Tongue (tissue), 2 donors: Measurements from ENCODE around the gene UBAC1. TPM values are rescaled to one million over a fixed set of nuclear protein-coding genes. Genes with fewer than 3 reads are reported as not detected.
"Not testable (repeated sequence)": the region's sequence is repeated elsewhere in the genome, so short reads cannot be mapped to it uniquely, and the experiment has no call there.

Experiments used
- DNase-seq: peaks from one replicate; pipeline ENCODE4 v3.0.0-alpha.2; 2015
- total RNA-seq: library from RNA; depleted of rRNA; stranded (reverse); fragments of >200 nt; gene quantifications from one replicate; pipeline ENCODE4 v1.2.3, GENCODE V29; 2014

Gene UBAC1
- total RNA-seq, 1 donor from 2014 or later: 111 TPM

- no peak for DNase-seq
Observed at GRCh38 chr9:135896626-135897025, 64.5 kb downstream of the UBAC1 start.

- no peak for DNase-seq
Observed at GRCh38 chr9:135896205-135896604, 65.0 kb downstream of the UBAC1 start.

DNA sequence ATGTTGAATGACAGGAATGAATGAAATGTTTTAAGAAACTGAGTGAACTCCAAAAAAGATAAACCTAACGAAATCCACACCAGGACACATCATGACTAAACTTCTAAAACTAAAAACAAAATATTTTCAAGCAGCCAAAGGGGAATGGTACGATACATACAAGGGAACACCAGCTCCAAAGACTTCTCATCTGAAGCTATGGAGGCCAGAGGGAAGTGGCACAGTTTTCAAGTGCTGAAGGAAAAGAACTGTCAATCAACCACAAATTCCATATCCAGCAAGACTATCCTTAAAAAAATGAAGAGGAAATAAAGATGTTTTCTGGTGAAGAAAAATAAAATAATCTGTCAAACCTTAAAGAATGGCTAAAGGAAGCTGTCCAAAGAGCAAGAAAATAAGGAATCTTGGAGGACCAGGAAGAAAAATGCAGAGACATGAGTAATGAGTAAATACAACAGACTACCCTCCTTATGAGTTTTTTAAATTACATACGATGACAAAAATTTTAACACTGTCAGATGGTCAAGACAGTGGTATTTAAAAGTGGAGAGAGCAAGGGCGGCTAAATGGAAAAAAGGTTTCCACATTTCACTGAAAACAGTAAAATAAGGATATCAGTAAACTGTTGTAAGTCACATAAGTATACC, 65.8 kb downstream of the UBAC1 start:
- no peak for DNase-seq

DNA sequence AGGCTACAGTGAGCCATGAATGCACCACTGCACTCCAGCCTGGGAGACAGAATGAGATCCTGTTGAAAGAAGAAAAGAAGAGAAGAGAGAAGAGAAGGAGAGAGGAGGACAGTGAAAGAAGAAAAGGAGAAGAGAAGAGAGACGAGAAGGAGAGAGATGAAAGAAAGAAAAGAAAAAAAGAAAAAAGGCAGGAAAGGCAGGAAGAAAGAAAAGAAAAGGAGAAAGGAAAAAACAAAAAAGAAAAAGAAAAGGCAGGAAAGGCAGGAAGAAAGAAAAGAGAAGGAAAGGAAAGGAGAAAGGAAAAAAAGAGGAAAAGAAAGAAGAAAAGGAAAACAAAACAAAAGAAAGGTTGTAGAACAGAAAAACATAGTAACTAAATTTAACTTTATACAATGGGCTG, 68.1 kb downstream of the UBAC1 start:
- no peak for DNase-seq

DNA sequence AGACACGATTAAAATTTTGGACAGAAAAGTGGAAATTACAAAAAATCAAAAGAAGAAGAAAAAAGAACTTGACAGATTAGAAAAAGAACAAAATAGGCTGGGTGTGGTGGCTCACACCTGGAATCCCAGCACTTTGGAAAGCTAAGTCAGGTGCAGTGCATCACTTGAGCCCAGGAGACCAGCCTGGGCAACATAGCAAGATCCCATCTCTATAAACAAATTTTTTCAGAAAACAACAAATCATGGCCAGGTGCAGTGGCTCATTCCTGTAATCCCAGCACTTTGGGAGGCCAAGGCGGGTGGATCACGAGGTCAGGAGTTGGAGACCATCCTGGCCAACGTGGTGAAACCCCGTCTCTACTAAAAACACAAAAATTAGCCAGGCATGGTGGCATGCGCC, 68.8 kb downstream of the UBAC1 start:
- not testable (repeated sequence) for DNase-seq

- no peak for DNase-seq
Observed at GRCh38 chr9:135891027-135891631, 70.0 kb downstream of the UBAC1 start.

- DNase-seq: peak; percentile 72
Observed at GRCh38 chr9:135890190-135891026, 70.8 kb downstream of the UBAC1 start.

- DNase-seq: peak; percentile 76
Observed at GRCh38 chr9:135889564-135890189, 71.5 kb downstream of the UBAC1 start.

DNA sequence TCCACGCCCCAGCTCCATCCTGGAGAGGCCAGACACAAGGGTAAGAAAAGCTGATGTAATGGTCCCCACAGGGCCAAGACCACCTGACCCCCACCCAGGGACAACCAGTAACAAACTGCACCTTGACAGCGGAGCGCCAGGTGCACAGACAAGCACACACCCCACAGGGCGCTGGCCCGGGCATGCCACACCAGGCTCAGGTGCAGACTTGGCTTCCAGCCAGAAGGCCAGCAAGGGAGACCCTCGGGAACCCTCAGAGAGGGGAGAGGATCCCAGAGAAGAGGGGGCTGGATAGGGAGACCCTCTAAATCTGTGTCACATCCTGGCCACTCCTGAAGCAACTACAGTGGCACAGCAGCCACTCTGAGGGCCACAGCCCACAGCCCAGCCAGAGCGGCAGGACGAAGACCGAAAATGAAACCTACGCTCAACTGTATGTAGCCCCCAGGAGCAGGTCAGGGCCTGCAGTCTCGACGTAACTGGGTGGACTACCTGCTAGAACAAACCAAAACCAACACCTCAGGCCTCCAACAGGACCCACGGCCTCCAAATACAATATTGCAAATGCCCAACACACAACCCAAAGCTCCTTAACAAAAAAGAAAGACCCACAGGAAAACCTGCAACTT, 72.3 kb downstream of the UBAC1 start:
- no peak for DNase-seq

- no peak for DNase-seq
Observed at GRCh38 chr9:135888126-135888765, 72.9 kb downstream of the UBAC1 start.

DNA sequence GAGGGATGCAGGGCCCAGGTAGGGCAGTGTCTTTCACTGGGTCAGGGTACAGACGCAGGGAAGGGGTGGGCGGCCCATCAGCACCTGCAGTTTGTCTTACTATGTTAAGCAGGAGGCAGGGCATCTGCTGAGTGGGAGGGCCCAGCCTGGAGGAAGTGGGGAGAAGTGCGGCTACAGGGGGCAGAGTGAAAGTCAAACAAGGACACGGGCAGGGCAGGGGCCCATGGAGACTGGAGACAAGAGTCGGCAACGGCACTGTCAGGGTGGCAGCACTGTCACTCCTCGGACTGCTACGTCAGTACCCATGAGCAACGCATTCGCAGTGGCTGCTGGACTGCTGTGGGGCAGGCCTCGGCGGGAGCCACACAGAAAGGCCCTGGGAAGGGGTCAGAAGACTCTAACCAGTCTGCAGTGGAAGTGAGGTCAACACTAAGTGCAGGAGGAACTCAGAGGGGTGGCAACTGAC, 73.6 kb downstream of the UBAC1 start:
- no peak for DNase-seq

GRCh38 chr9:135887021-135887507, 74.1 kb downstream of the UBAC1 start:
- peak; percentile 22 for DNase-seq

GRCh38 chr9:135886147-135886981, 74.8 kb downstream of the UBAC1 start:
- DNase-seq: peak; percentile 28

DNA sequence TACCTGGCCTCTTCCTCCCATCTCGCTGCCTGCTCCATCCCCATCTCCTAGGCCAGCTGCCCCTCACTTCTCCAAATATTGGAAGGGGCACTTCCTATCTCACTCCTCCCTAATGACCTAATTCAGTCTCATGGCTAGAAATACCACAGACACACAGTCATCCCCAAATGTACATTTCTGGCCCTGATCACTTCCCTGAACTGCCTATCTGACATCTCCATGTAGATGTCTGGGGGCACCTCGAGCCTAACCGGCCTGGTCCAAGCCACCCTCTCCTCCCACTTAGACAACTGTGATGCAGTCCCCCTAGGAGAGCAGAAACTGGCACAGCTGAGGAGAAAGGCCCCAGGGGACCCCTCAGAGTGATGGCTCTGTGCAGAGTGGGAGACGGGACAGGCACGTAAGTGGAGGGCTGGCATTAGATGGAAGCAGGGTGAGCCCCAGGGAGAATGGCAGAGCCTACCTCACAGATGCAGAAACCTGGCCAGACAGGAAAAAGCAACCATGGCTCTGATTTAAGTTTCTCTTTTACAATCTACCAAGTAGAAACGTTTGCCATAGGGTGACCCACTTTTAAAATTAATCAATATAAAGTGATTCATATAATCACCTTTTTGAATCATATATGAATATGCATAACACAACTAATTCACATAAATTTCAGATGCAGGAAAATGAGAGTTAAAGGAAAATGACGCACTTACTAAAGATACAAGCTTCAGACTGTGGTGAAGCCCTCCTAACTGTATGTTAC, 75.9 kb downstream of the UBAC1 start:
- DNase-seq: no peak

GRCh38 chr9:135884328-135885035, 76.7 kb downstream of the UBAC1 start:
- DNase-seq: no peak

DNA sequence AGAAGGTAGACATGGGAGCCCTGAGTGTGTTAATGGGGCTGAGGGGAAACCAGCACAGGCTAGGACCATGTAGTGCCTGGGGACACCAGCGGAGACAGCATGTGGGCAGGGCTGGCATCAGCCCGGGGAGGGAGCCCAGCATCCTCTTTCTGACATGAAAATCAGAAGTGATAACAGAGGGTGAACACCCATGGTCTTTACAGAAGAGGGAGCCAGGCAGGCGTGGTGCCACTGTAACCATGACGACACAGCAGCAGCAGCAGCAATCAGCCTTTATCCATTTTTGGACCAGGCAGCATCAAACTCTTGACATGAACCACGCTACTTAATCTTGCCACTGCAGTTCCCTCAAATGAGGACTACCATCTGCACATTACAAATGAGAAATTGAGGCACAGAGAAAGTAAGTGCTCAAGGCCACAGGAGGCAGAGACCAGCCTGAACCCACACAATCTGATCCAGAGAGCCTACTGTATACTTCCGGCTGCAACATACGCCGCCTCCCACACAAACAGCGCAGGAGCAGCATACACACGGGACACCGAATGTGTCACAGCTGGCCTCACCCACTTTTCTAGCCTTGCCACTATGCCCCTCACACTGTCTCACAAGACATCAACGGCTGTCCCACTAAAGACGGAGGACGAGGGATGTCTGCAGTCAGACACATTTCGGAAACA, 77.6 kb downstream of the UBAC1 start:
- DNase-seq: no peak
